HepG2 (cell line): Measurements from ENCODE around the gene DSTYK. TPM values are rescaled to one million over a fixed set of nuclear protein-coding genes. Genes with fewer than 3 reads are reported as not detected.

Source experiments
- ATAC-seq: fragments of 200-7000 bp; cut with Tn5 transposase; 3 replicates; pipeline ENCODE4 v1.9.1; 2020; ENCODE audit warnings: mild to moderate bottlenecking, moderate library complexity
- BruUV-seq: library from RNA; stranded (reverse); fragments of 400-500 nt; replicated peaks from 2 replicates; lab custom pipeline; 2021; lab: Mats Ljungman, UMichigan
- CTCF ChIA-PET: fragments of 300-600 bp; formaldehyde crosslinking; extraction: SDS; loops from one replicate; lab custom pipeline; 2021; ENCODE audit warnings: low total read pairs, inconsistent platforms, low intra/inter-chr PET ratio; lab: Yijun Ruan, JAX
- POLR2A ChIA-PET: fragments of 350-600 bp; sonication (Branson Sonifier 250); formaldehyde crosslinking; loops from one replicate; lab custom pipeline; 2020; ENCODE audit warnings: antibody characterized with exemption, inconsistent platforms; lab: Yijun Ruan, JAX
- DNase-seq: peaks from one replicate; pipeline ENCODE4 v3.0.0-alpha.2; 2015; ENCODE audit warnings: low spot score
- FAIRE-seq: peaks from 3 replicates; lab custom pipeline; 2011; peaks lifted over from hg19 to GRCh38; lab: Jason Lieb, UNC
- H2AFZ ChIP-seq: one replicate; pipeline ENCODE4 v1.6.1; 2011; ENCODE audit warnings: low read length, inconsistent platforms
- H3K27ac ChIP-seq: fragments of 300-600 bp; 3 replicates; pipeline ENCODE4 v1.8.0; 2011; ENCODE audit warnings: mixed run types, mild to moderate bottlenecking, mixed read lengths, low read length, inconsistent platforms; ENCODE audit not compliant: insufficient read depth; ENCODE audit errors: extremely low read length
- H3K27me3 ChIP-seq, 2 experiments: fragments of 200-600 bp in 1 of 2; 2 replicates in 1 of 2; 3 replicates in 1 of 2; pipeline versions ENCODE4 v1.6.0 to v1.8.0; 2011; ENCODE audit warnings: low read length in 2 of 2, mild to moderate bottlenecking in 2 of 2, moderate library complexity in 2 of 2, inconsistent platforms in 1 of 2; ENCODE audit not compliant: insufficient read depth in 2 of 2, control insufficient read depth in 1 of 2
- H3K36me3 ChIP-seq, 2 experiments: fragments of 200-600 bp in 1 of 2; replicated peaks in 1 of 2; 2 replicates in 1 of 2; 3 replicates in 1 of 2; pipeline versions ENCODE4 v1.5.1 to v1.8.0; 2011; ENCODE audit warnings: low read length in 2 of 2, inconsistent platforms in 1 of 2; ENCODE audit not compliant: insufficient read depth in 2 of 2, control insufficient read depth in 1 of 2
- H3K4me1 ChIP-seq: 2 replicates; pipeline ENCODE4 v1.5.1; 2012; ENCODE audit warnings: low read length, inconsistent platforms; ENCODE audit not compliant: insufficient read depth
- H3K4me2 ChIP-seq: 2 replicates; pipeline ENCODE4 v1.6.0; 2011; ENCODE audit warnings: low read depth, low read length, inconsistent platforms
- H3K4me3 ChIP-seq, 3 experiments: fragments of 200-600 bp in 1 of 3; sonication (generic), shearing (Covaris generic) in 1 of 3; replicated peaks in 1 of 3; 2 replicates each; pipeline ENCODE4 v1.5.1; 2011 to 2016; ENCODE audit warnings: low read length in 3 of 3, inconsistent platforms in 2 of 3, low read depth in 2 of 3, mild to moderate bottlenecking in 2 of 3, control low read depth in 1 of 3, mixed read lengths in 1 of 3; ENCODE audit not compliant: insufficient read depth in 1 of 3
- H3K79me2 ChIP-seq: one replicate; pipeline ENCODE4 v1.6.1; 2011; ENCODE audit warnings: low read length, inconsistent platforms; ENCODE audit not compliant: insufficient read depth
- H3K9ac ChIP-seq: 2 replicates; pipeline ENCODE4 v1.6.0; 2011; ENCODE audit warnings: mild to moderate bottlenecking, low read depth, low read length, inconsistent platforms; ENCODE audit not compliant: insufficient read depth
- H3K9me3 ChIP-seq: 2 replicates; pipeline ENCODE4 v1.5.1; 2012; ENCODE audit warnings: mild to moderate bottlenecking, low read length
- H4K20me1 ChIP-seq: 2 replicates; pipeline ENCODE4 v1.6.0; 2011; ENCODE audit warnings: inconsistent platforms, mild to moderate bottlenecking, low read length, moderate library complexity; ENCODE audit not compliant: insufficient read depth
- ARNT2 ChIP-seq: sonication (generic); formaldehyde crosslinking; IDR thresholded peaks from 2 replicates; pipeline ENCODE4 v1.8.0; 2022; ENCODE audit warnings: mild to moderate bottlenecking, low read depth, missing genetic modification reagents, moderate library complexity
- CBX1 ChIP-seq: IDR thresholded peaks from one replicate; pipeline ENCODE4 v1.6.1; 2016; ENCODE audit warnings: antibody characterized with exemption, low read depth
- CEBPB ChIP-seq: IDR thresholded peaks from 2 replicates; pipeline ENCODE4 v1.6.1; 2011; ENCODE audit warnings: low read depth, low read length, improper control_type of control experiment, borderline replicate concordance
- FOXM1 ChIP-seq: sonication (generic); formaldehyde crosslinking; IDR thresholded peaks from 2 replicates; pipeline ENCODE4 v1.5.0; 2020; ENCODE audit warnings: missing genetic modification reagents
- GABPA ChIP-seq, 2 experiments: IDR thresholded peaks; 2 replicates each; pipeline ENCODE4 v1.6.1; 2011 to 2016; ENCODE audit warnings: low read depth in 2 of 2, low read length in 1 of 2, missing biosample characterization in 1 of 2, missing genetic modification characterization in 1 of 2
- NFATC3 ChIP-seq: sonication (generic); formaldehyde crosslinking; IDR thresholded peaks from 2 replicates; pipeline ENCODE4 v1.5.1; 2020; ENCODE audit warnings: mild to moderate bottlenecking, missing genetic modification reagents
- NR3C1 ChIP-seq: sonication (generic); formaldehyde crosslinking; IDR thresholded peaks from 2 replicates; pipeline ENCODE4 v1.4.0; 2020; ENCODE audit warnings: missing genetic modification reagents
- PAF1 ChIP-seq: IDR thresholded peaks from 2 replicates; pipeline ENCODE4 v1.6.1; 2016; ENCODE audit warnings: missing genetic modification reagents, missing compliant biosample characterization
- TBP ChIP-seq: sonication (generic); formaldehyde crosslinking; IDR thresholded peaks from 2 replicates; pipeline ENCODE4 v1.5.0; 2020; ENCODE audit warnings: missing genetic modification reagents
- TFDP1 ChIP-seq: IDR thresholded peaks from 2 replicates; pipeline ENCODE4 v1.6.1; 2016; ENCODE audit warnings: missing compliant biosample characterization, missing genetic modification reagents, borderline replicate concordance
- ZNF549 ChIP-seq: sonication (generic); formaldehyde crosslinking; IDR thresholded peaks from 2 replicates; pipeline ENCODE4 v1.5.0; 2020; ENCODE audit warnings: missing genetic modification reagents
- ZNF770 ChIP-seq: sonication (generic); formaldehyde crosslinking; IDR thresholded peaks from 2 replicates; pipeline ENCODE4 v1.5.0; 2020; ENCODE audit warnings: mild to moderate bottlenecking, missing genetic modification reagents
- ZNF772 ChIP-seq: sonication (generic); formaldehyde crosslinking; IDR thresholded peaks from 2 replicates; pipeline ENCODE4 v1.5.0; 2020; ENCODE audit warnings: mild to moderate bottlenecking, missing genetic modification reagents
- ZNF841 ChIP-seq: sonication (generic); formaldehyde crosslinking; IDR thresholded peaks from 2 replicates; pipeline ENCODE4 v1.8.1; 2023; ENCODE audit warnings: missing genetic modification reagents, borderline replicate concordance
- WGBS: methylation state at CpG from one replicate; pipeline ENCODE4 v1.1.6; 2017; ENCODE audit warnings: low lambda C conversion rate; 5-methylcytosine and 5-hydroxymethylcytosine counted together
- in situ Hi-C: cut with HindIII; loops from 2 replicates; pipeline ENCODE4 v1.10.0; 2017; ENCODE audit warnings: low pct_unique_long_range_greater_than_20kb; ENCODE audit not compliant: extremely low pct_ligation_motif_present
- intact Hi-C: fragments of 100-400 bp; cut with micrococcal nuclease; formaldehyde crosslinking; loops from one replicate; pipeline ENCODE4 v1.10.0; 2022; ENCODE audit not compliant: unreplicated experiment
- polyA plus RNA-seq, 8 experiments: library from polyadenylated mRNA; depleted of rRNA in 3 of 8; stranded (reverse) in 7 of 8; unstranded in 1 of 8; fragments of >200 nt; fragmentation: Illumina TruSeq in 4 of 8; extraction: Trizol in 4 of 8; gene quantifications; 2 replicates each; pipeline versions ENCODE4 v1.2.1 to v1.2.3, GENCODE V29; 2011 to 2016; ENCODE audit warnings: low read depth in 4 of 8, missing spikeins in 1 of 8, mixed read lengths in 1 of 8; ENCODE audit not compliant: insufficient read depth in 1 of 8
- total RNA-seq, 5 experiments: library from RNA; depleted of rRNA; stranded (reverse); fragments of >200 nt; fragmentation: Illumina TruSeq; extraction: Trizol; gene quantifications; 2 replicates each; pipeline ENCODE4 v1.2.3, GENCODE V29; 2016; ENCODE audit warnings: low read depth in 1 of 5

Gene DSTYK
- total and polyA plus RNA-seq, 2 of the 13 experiments (the other 11 are each of a cell fraction or from before 2014, with no cell fraction given) = 2.6 to 4.8 TPM

GRCh38 chr1:205109711-205110110 is 101.8 kb downstream of the DSTYK start:
- DNase-seq = no peak
- Histone ChIP-seq H3K9me3 (no peaks in the 10 kb centered on the region), H3K9ac (no peak overlapping the region), H3K4me2 (no peak overlapping the region), H3K36me3 (peaks cover 2 to 44% of the 10 kb centered on the region in 2 experiments; a peak in 4 of 5 replicates), H3K4me3 (no peak overlapping the region), H3K4me1 (no peaks in the 10 kb centered on the region), H2AFZ (no peak overlapping the region), H3K79me2 (no peaks in the 10 kb centered on the region), H4K20me1 (no peaks in the 10 kb centered on the region), H3K27me3 (no peaks in the 10 kb centered on the region), H3K27ac (no peak overlapping the region)
- intact Hi-C loops = no loop called here
- BruUV-seq = no TSS peak
- POLR2A ChIA-PET = interaction anchor here (2.6 kb wide), 1 partner anchor 12 kb away, joined by 8 read pairs; the partner anchor contains the start of gene RBBP5
- no peak for FAIRE-seq
- CTCF ChIA-PET = no interaction called here
- TF ChIP-seq FOXM1 (CRISPR knock-in tag) = no peak
- TF ChIP-seq TFDP1 (CRISPR knock-in tag) = no peak
- no peak for TF ChIP-seq GABPA (IDR thresholded peaks at IDR 0.05; ENCODE audit: low read depth, low read length)
- no peak for TF ChIP-seq GABPA (CRISPR knock-in tag; IDR thresholded peaks at IDR 0.05; ENCODE audit: low read depth)
- no peak for TF ChIP-seq ZNF772
- no peak for TF ChIP-seq ARNT2 (CRISPR knock-in tag)
- TF ChIP-seq ZNF770 (CRISPR knock-in tag) = no peak
- no peak for TF ChIP-seq ZNF549 (CRISPR knock-in tag)
- TF ChIP-seq NR3C1 (CRISPR knock-in tag) = no peak
- TF ChIP-seq CBX1 = no peak
- no peak for TF ChIP-seq NFATC3 (CRISPR knock-in tag)
- no peak for TF ChIP-seq TBP (CRISPR knock-in tag)
- no peak for TF ChIP-seq PAF1
- TF ChIP-seq ZNF841 = no peak
- no peak for TF ChIP-seq CEBPB
- WGBS = 89% methylated on average over 5 of the region's 5 CpGs
- in situ Hi-C loops = no loop called here
- ATAC-seq = no peak
